HK-2 (cell line): ENCODE data around the gene PITPNM3.

Experiments used
- DNase-seq: peaks from one replicate; pipeline ENCODE4 v3.0.0-alpha.2; 2018; ENCODE audit not compliant: unreplicated experiment

The PITPNM3 gene

GRCh38 chr17:6551869-6552531 is 4.4 kb downstream of the PITPNM3 start:
- DNase-seq, result no peak

GRCh38 chr17:6551356-6551755 is 5.0 kb downstream of the PITPNM3 start:
- DNase-seq, result no peak

- no peak for DNase-seq
Observed at GRCh38 chr17:6549384-6550036, 6.8 kb downstream of the PITPNM3 start.

- no peak for DNase-seq
Observed at GRCh38 chr17:6548578-6549330, 7.6 kb downstream of the PITPNM3 start.

GRCh38 chr17:6548034-6548433 is 8.3 kb downstream of the PITPNM3 start:
- no peak for DNase-seq

GRCh38 chr17:6547336-6547735 is 9.0 kb downstream of the PITPNM3 start:
- no peak for DNase-seq

GRCh38 chr17:6546069-6546718 is 10.2 kb downstream of the PITPNM3 start:
- peak; percentile 38 for DNase-seq

GRCh38 chr17:6545291-6545690 is 11.1 kb downstream of the PITPNM3 start:
- no peak for DNase-seq

- DNase-seq, result no peak
Observed at GRCh38 chr17:6544011-6544370, 12.4 kb downstream of the PITPNM3 start.

GRCh38 chr17:6543079-6544010 is 13.0 kb downstream of the PITPNM3 start:
- DNase-seq, result no peak

- no peak for DNase-seq
Observed at GRCh38 chr17:6542577-6542976, 13.8 kb downstream of the PITPNM3 start.

GRCh38 chr17:6541886-6542285 is 14.5 kb downstream of the PITPNM3 start:
- DNase-seq, result no peak

GRCh38 chr17:6539871-6540270 is 16.5 kb downstream of the PITPNM3 start:
- DNase-seq, result no peak

- DNase-seq, result no peak
Observed at GRCh38 chr17:6536566-6537065, 19.7 kb downstream of the PITPNM3 start.

- no peak for DNase-seq
Observed at GRCh38 chr17:6536053-6536452, 20.3 kb downstream of the PITPNM3 start.

GRCh38 chr17:6534846-6535514 is 21.4 kb downstream of the PITPNM3 start:
- no peak for DNase-seq

- DNase-seq, result no peak
Observed at GRCh38 chr17:6532441-6532885, 23.9 kb downstream of the PITPNM3 start.

GRCh38 chr17:6531575-6531974 is 24.8 kb downstream of the PITPNM3 start:
- no peak for DNase-seq

- no peak for DNase-seq
Observed at GRCh38 chr17:6530324-6530920, 25.9 kb downstream of the PITPNM3 start.

- no peak for DNase-seq
Observed at GRCh38 chr17:6528557-6528956, 27.8 kb downstream of the PITPNM3 start.
